ENCODE results near the gene MACF1. TPM values are rescaled to one million over a fixed set of nuclear protein-coding genes. Genes with fewer than 3 reads are reported as not detected.
"Not testable (repeated sequence)": the region's sequence is repeated elsewhere in the genome, so short reads cannot be mapped to it uniquely, and the experiment has no call there.

Gene MACF1
- total RNA-seq, 2 experiments from 2014 or later: 328 to 344 TPM

DNA sequence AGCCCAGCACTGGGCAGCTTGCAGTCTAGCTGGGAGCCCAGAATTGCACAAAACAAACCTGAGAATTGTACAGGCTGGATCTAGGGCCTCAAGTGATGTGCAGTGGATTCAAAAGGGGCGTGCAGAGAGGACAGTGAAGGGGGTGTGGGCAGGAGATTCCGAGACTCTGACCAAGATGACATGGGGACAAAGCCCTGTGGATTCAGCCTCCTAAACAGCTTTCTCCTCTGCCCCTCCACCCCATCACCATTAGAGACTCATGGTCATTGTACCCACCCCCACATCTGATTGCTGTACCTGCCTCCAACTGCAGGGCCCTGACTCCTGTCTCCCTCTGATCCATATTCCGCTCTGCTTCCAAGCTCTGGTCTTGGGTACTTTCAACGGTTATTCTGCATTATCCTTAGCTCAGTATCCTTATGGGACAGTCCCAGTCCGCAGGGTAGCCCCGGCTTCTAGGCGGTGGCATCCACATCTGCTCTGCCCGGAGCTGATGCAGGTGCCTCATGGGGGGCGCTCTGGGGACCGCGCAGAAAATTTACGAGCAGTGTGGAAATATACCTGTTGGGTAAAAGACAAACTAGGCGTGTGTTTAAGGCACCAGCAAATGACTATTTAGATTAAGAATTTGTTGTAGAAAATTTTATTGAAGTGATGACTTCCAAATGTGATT, 285.2 kb downstream of the MACF1 start:
- ATAC-seq (ENCODE audit: low read depth) (no peak), DNase-seq (no peak)
- no peak overlapping the region for H3K4me3 Mint-ChIP-seq
- peaks cover 28% of the 10 kb centered on the region for H3K27me3 Mint-ChIP-seq
- H3K27ac Mint-ChIP-seq: no peak overlapping the region
- H3K36me3 Mint-ChIP-seq: peaks cover 6% of the 10 kb centered on the region
- peaks cover 4% of the 10 kb centered on the region for H3K4me1 Mint-ChIP-seq
- POLR2A ChIA-PET: no interaction called here
- H3K9me3 Mint-ChIP-seq: no peaks in the 10 kb centered on the region

- DNase-seq: no peak
- Mint-ChIP-seq H3K4me1 (peaks cover 4% of the 10 kb centered on the region), H3K9me3 (no peaks in the 10 kb centered on the region), H3K36me3 (peaks cover 4% of the 10 kb centered on the region), H3K4me3 (peak overlapping the region; percentile 67), H3K27me3 (peaks cover 28% of the 10 kb centered on the region), H3K27ac (no peak overlapping the region)
- no peak for ATAC-seq (ENCODE audit: low read depth)
- POLR2A ChIA-PET: no interaction called here
Observed at GRCh38 chr1:39490596-39491145, 286.2 kb downstream of the MACF1 start.

DNA sequence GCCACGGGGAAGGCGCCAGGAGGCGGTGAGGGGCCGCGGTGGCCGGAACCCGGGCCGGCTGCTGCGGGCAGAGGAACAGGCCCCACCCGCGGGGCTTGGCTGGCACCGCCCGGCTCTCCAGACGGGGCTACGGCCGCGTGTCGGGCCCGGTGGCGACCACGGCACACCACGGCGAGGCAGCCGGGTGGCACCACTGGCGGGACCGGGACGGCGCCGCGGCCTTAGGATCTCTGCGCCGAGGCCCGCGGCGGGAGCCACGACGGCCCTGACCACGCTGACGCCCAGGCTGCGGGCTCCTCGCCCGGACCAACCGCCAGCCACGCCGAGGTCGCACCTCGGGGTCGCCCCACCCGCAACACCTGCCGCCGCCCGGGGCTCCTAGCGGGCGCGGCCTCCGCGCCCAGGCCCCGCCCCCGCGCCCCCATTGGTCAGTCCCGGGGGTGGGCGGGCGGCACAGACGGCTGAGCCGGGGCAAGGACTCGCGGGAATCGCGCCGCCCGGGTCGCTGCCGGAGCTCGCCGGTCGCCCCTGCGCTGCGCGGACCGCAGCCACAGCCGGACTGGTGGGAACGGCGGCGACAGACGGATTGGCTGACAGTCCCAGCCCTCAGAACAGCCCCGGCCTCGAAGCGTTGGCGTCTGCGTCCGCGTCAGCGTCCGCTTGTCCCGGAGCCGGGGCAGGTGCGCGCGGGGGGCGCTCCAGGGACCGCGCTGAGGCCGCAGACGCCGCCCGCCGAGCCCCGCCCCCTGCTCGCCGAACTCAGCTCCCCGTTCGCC, 286.8 kb downstream of the MACF1 start, which contains the start of gene BMP8A:
Gene BMP8A, plus strand, starts transcription at position 491 of the 776 bp plus-strand sequence. CDS start 356 bp downstream, outside the sequence.
- H3K4me3 Mint-ChIP-seq: peak within 1 kb of the TSS; percentile 67
- H3K4me1 Mint-ChIP-seq: peaks cover 4% of the 10 kb centered on the region
- peaks cover 2% of the 10 kb centered on the region for H3K36me3 Mint-ChIP-seq
- ATAC-seq (ENCODE audit: low read depth) (peak; percentile 89), DNase-seq (peak; percentile 87)
- H3K27ac Mint-ChIP-seq: no peak within 1 kb of the TSS
- POLR2A ChIA-PET: no interaction called here
- H3K27me3 Mint-ChIP-seq: peaks cover 28% of the 10 kb centered on the region
- no peaks in the 10 kb centered on the region for H3K9me3 Mint-ChIP-seq

DNA sequence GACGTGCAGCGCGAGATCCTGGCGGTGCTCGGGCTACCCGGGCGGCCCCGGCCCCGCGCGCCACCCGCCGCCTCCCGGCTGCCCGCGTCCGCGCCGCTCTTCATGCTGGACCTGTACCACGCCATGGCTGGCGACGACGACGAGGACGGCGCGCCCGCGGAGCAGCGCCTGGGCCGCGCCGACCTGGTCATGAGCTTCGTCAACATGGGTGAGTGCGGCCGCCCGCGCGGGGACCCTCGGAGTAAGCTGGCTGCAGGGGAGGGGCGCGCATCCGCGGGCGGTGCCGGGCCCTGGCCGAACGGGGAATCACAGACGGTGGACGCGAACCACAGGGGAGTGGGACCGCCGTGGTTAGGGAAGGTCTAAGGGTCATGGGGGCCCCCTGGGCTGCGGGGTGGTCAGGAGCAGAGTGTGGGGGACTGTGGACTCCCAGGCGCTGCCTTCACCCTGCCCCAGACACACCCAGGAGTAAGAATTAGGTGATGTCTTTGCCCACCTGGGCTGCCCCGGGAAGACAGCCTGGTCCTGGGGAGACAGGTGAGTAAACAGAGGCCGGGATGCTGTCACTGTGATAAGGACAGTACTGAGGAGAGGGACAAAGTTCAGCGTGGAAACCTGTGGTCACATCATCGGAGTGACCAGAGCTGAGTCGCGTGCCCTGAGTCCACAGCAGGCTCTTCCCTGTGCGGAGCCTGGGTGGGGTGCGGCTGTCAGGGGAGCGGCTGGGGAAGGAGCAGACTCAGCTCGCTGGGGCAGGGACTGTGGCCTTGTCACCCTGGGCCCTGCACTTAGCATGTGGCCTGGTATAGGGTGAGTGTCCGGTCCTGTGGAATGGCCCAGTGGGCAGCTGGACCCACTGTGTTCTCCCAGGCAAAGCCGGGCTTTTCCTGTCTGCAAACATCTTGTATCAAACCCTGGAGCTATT, 287.9 kb downstream of the MACF1 start:
- H3K9me3 Mint-ChIP-seq; ATAC-seq (ENCODE audit: low read depth); H3K27ac Mint-ChIP-seq; DNase-seq; H3K4me1 Mint-ChIP-seq; POLR2A ChIA-PET; H3K36me3 Mint-ChIP-seq: not testable (repeated sequence)
- Mint-ChIP-seq H3K4me3 (peak overlapping the region; percentile 52), H3K27me3 (peaks cover 31% of the 10 kb centered on the region)

- H3K36me3 Mint-ChIP-seq; H3K9me3 Mint-ChIP-seq; POLR2A ChIA-PET; DNase-seq; H3K27ac Mint-ChIP-seq; ATAC-seq (ENCODE audit: low read depth); H3K4me1 Mint-ChIP-seq: not testable (repeated sequence)
- Mint-ChIP-seq H3K4me3 (peak overlapping the region; percentile 22), H3K27me3 (peaks cover 31% of the 10 kb centered on the region)
Observed at GRCh38 chr1:39493043-39493810, 288.7 kb downstream of the MACF1 start.

GRCh38 chr1:39494671-39495410, 290.3 kb downstream of the MACF1 start:
- Mint-ChIP-seq H3K27ac (no peak overlapping the region), H3K4me3 (no peak overlapping the region), H3K27me3 (peaks cover 37% of the 10 kb centered on the region), H3K9me3 (no peaks in the 10 kb centered on the region), H3K4me1 (peaks cover 4% of the 10 kb centered on the region), H3K36me3 (no peaks in the 10 kb centered on the region)
- ATAC-seq (ENCODE audit: low read depth) (no peak), DNase-seq (no peak)
- POLR2A ChIA-PET: interaction anchor here (0.7 kb wide), 1 partner anchor 812 kb away, joined by 3 read pairs; no protein-coding TSS in a partner anchor

DNA sequence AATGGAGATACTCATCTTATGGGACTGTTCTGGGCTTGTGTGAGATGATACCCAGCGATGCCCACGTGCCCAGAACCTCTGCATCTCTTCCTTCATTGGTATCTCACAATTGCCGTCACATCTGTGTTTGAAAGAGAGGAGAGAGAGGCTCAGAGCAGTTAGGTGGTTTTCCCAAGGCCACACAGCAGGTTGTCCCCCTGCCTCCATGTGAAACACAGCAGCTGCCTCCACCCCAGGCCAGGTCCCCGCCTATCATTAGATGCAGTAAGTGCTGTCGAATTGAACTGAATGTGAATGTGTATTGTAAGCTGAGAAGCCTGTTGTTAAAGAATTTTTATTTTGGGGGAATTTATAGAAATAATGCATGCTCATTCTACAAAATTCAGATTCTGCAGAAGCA, 292.0 kb downstream of the MACF1 start:
- H3K27ac Mint-ChIP-seq; POLR2A ChIA-PET; H3K9me3 Mint-ChIP-seq; DNase-seq; H3K4me1 Mint-ChIP-seq; ATAC-seq (ENCODE audit: low read depth); H3K36me3 Mint-ChIP-seq; H3K4me3 Mint-ChIP-seq: not testable (repeated sequence)
- peaks cover 38% of the 10 kb centered on the region for H3K27me3 Mint-ChIP-seq

DNA sequence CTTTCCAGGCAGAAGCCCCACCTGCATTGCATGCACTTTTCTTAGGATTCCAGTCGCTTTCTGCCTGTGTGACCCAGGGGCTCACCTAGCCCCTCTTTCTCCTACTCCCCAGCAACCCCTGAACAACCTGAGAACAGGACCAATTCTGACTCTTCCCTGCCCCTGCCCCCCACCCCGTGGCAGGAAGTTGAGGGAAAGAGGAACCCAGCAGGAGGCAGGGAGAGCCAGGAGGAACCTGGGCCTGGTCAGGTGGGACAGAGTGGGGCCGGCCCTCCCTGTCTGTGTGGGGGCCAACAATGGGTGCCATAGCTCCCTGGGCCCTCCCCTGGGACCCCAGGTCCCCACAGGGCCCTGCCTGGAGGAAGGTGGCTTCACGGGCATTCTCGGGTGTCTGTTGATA, 293.1 kb downstream of the MACF1 start:
- no peaks in the 10 kb centered on the region for H3K36me3 Mint-ChIP-seq
- no peak for DNase-seq
- H3K4me1 Mint-ChIP-seq: no peaks in the 10 kb centered on the region
- ATAC-seq (ENCODE audit: low read depth): no peak
- no peaks in the 10 kb centered on the region for H3K9me3 Mint-ChIP-seq
- no peak overlapping the region for H3K27ac Mint-ChIP-seq
- no peak overlapping the region for H3K4me3 Mint-ChIP-seq
- H3K27me3 Mint-ChIP-seq: peaks cover 33% of the 10 kb centered on the region
- POLR2A ChIA-PET: no interaction called here

DNA sequence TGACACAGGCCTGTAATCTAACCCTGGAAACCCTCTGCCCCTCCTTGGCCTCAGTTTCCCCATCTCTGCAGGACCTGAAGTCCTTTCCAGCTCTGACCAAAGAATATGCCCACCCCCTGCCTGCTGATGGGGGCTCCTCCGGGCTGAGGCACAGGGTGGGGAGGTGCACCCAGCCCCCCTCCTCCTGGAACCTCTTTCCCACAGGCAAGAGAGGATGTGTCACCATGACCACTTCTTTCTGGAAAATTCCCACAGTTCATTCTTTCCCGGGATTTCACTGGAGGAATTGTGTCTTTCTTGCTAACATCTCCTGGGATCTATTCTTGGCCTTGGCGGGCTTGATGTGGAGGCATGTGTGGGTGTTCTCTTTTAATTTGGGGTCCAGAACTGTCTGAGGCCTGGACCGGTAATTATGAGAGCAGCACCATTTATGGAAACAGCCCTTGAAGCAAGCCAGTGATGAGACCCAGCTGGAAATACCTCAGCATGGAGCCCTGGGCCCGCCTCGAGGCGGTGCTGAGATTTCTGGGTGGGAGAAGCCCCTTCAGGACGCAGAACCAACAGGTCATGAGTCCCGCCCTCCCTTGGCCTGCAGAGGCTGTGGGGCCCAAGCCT, 293.7 kb downstream of the MACF1 start:
- H3K36me3 Mint-ChIP-seq; H3K4me1 Mint-ChIP-seq; POLR2A ChIA-PET; H3K27ac Mint-ChIP-seq; ATAC-seq (ENCODE audit: low read depth); H3K4me3 Mint-ChIP-seq; DNase-seq; H3K9me3 Mint-ChIP-seq: not testable (repeated sequence)
- H3K27me3 Mint-ChIP-seq: peaks cover 27% of the 10 kb centered on the region

- H3K36me3 Mint-ChIP-seq; POLR2A ChIA-PET; ATAC-seq (ENCODE audit: low read depth); H3K4me3 Mint-ChIP-seq; H3K9me3 Mint-ChIP-seq; DNase-seq; H3K27ac Mint-ChIP-seq; H3K4me1 Mint-ChIP-seq: not testable (repeated sequence)
- peaks cover 23% of the 10 kb centered on the region for H3K27me3 Mint-ChIP-seq
Observed at GRCh38 chr1:39498821-39499220, 294.3 kb downstream of the MACF1 start.

DNA sequence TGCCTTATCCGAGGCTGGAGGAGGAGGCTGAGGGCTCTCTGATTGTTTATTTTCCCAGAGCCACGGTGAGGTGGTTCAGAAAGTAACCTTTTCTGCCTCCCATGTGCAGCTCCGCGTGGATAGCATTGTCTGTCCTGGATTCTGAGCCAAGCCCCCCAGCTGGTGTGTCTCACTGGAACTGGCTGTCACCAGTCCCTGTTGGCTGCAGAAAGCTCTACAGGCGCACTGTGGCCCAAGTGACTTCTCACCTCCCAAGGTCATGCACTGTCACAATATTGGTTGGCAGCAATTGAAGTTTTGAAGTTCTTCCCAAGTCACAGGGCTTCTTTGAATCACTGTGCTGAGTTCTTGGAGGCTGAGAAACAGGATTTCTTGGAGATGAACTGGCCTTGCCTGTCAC, 295.2 kb downstream of the MACF1 start:
- Mint-ChIP-seq H3K4me1 (no peaks in the 10 kb centered on the region), H3K27ac (no peak overlapping the region), H3K36me3 (no peaks in the 10 kb centered on the region), H3K9me3 (no peaks in the 10 kb centered on the region), H3K4me3 (no peak overlapping the region), H3K27me3 (peaks cover 17% of the 10 kb centered on the region)
- no peak for DNase-seq
- ATAC-seq (ENCODE audit: low read depth): no peak
- POLR2A ChIA-PET: no interaction called here
